Measurements from ENCODE around the gene PRKAG2. TPM values are rescaled to one million over a fixed set of nuclear protein-coding genes. Genes with fewer than 3 reads are reported as not detected.

Gene PRKAG2
- total and polyA plus RNA-seq, 2 experiments from 2014 or later = 9.1 to 14.9 TPM

- Mint-ChIP-seq H3K27ac (no peak overlapping the region), H3K4me3 (no peak overlapping the region), H3K27me3 (ENCODE audit: insufficient read depth, low read depth, poor library complexity) (peaks cover 12% of the 10 kb centered on the region), H3K36me3 (ENCODE audit: low read depth) (no peaks in the 10 kb centered on the region; the same call in 2 of the 3 replicates), H3K9me3 (no peaks in the 10 kb centered on the region; the same call in 1 of the 3 replicates), H3K4me1 (peaks cover 21% of the 10 kb centered on the region)
- DNase-seq (ENCODE audit: low spot score) (no peak), ATAC-seq (no peak)
- Histone ChIP-seq H3K4me3 (no peak overlapping the region), H4K20me1 (replicated peaks; ENCODE audit: insufficient read depth) (no peaks in the 10 kb centered on the region), H2AFZ (no peak overlapping the region), H3F3A (replicated peaks; ENCODE audit: low read depth) (no peaks in the 10 kb centered on the region), H3K4me1 (ENCODE audit: insufficient read depth) (no peaks in the 10 kb centered on the region; the same call in 1 of the 2 replicates), H3K36me3 (ENCODE audit: insufficient read depth) (no peaks in the 10 kb centered on the region), H3K79me2 (replicated peaks; ENCODE audit: insufficient read depth) (no peaks in the 10 kb centered on the region), H3K27me3 (ENCODE audit: insufficient read depth) (no peaks in the 10 kb centered on the region), H3K9me2 (ENCODE audit: insufficient read depth) (no peaks in the 10 kb centered on the region), H3K27ac (ENCODE audit: low read depth) (no peak overlapping the region), H3K4me2 (no peak overlapping the region)
- TF ChIP-seq ZNF331 (CRISPR knock-in tag; IDR thresholded peaks at IDR 0.05; ENCODE audit: low read depth) = no peak
- TF ChIP-seq POLR2AphosphoS5 (IDR thresholded peaks at IDR 0.05; ENCODE audit: low read depth) = no peak
- TF ChIP-seq CREB1 (CRISPR knock-in tag; IDR thresholded peaks at IDR 0.05; ENCODE audit: low read depth) = no peak
- no peak for TF ChIP-seq NANOG (IDR thresholded peaks at IDR 0.05; ENCODE audit: borderline replicate concordance)
- no peak for TF ChIP-seq ZNF462 (CRISPR knock-in tag; IDR thresholded peaks at IDR 0.05)
- no peak for TF ChIP-seq JUNB (IDR thresholded peaks at IDR 0.05; ENCODE audit: unreplicated experiment)
- no peak for TF ChIP-seq CTCF (conservative IDR thresholded peaks at IDR 0.05; ENCODE audit: low read depth in 2 of 2)
- no peak for TF ChIP-seq ZNF114 (CRISPR knock-in tag; IDR thresholded peaks at IDR 0.05)
- no peak for TF ChIP-seq EZH2phosphoT487 (IDR thresholded peaks at IDR 0.05; ENCODE audit: unreplicated experiment)
- TF ChIP-seq EZH2 (IDR thresholded peaks at IDR 0.05; ENCODE audit: low read depth, unreplicated experiment) = no peak
- TF ChIP-seq STAT1 (IDR thresholded peaks at IDR 0.05; ENCODE audit: unreplicated experiment) = no peak
- TF ChIP-seq, protein P1, sequence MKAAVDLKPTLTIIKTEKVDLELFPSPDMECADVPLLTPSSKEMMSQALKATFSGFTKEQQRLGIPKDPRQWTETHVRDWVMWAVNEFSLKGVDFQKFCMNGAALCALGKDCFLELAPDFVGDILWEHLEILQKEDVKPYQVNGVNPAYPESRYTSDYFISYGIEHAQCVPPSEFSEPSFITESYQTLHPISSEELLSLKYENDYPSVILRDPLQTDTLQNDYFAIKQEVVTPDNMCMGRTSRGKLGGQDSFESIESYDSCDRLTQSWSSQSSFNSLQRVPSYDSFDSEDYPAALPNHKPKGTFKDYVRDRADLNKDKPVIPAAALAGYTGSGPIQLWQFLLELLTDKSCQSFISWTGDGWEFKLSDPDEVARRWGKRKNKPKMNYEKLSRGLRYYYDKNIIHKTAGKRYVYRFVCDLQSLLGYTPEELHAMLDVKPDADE (IDR thresholded peaks at IDR 0.05) = no peak
- TF ChIP-seq, protein P2, sequence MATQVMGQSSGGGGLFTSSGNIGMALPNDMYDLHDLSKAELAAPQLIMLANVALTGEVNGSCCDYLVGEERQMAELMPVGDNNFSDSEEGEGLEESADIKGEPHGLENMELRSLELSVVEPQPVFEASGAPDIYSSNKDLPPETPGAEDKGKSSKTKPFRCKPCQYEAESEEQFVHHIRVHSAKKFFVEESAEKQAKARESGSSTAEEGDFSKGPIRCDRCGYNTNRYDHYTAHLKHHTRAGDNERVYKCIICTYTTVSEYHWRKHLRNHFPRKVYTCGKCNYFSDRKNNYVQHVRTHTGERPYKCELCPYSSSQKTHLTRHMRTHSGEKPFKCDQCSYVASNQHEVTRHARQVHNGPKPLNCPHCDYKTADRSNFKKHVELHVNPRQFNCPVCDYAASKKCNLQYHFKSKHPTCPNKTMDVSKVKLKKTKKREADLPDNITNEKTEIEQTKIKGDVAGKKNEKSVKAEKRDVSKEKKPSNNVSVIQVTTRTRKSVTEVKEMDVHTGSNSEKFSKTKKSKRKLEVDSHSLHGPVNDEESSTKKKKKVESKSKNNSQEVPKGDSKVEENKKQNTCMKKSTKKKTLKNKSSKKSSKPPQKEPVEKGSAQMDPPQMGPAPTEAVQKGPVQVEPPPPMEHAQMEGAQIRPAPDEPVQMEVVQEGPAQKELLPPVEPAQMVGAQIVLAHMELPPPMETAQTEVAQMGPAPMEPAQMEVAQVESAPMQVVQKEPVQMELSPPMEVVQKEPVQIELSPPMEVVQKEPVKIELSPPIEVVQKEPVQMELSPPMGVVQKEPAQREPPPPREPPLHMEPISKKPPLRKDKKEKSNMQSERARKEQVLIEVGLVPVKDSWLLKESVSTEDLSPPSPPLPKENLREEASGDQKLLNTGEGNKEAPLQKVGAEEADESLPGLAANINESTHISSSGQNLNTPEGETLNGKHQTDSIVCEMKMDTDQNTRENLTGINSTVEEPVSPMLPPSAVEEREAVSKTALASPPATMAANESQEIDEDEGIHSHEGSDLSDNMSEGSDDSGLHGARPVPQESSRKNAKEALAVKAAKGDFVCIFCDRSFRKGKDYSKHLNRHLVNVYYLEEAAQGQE (IDR thresholded peaks at IDR 0.05; ENCODE audit: unreplicated experiment) = no peak
Measured at GRCh38 chr7:151699147-151699927, 177.6 kb downstream of the PRKAG2 start.
